HL-60 (cell line): Measurements from ENCODE around the gene NQO2.

Experiments
- CTCF ChIP-seq: IDR thresholded peaks from one replicate; pipeline ENCODE4 v1.5.1; 2011; ENCODE audit warnings: low read length, control low read depth, inconsistent platforms; ENCODE audit not compliant: insufficient read depth
- GABPA ChIP-seq: IDR thresholded peaks from 2 replicates; pipeline ENCODE4 v1.6.1; 2012; ENCODE audit warnings: low read depth
- POLR2AphosphoS5 ChIP-seq: IDR thresholded peaks from 2 replicates; pipeline ENCODE4 v1.6.1; 2012; ENCODE audit warnings: low read depth
- REST ChIP-seq: IDR thresholded peaks from 2 replicates; pipeline ENCODE4 v1.6.1; 2012; ENCODE audit warnings: low read depth; ENCODE audit not compliant: insufficient replicate concordance
- SPI1 ChIP-seq: IDR thresholded peaks from 2 replicates; pipeline ENCODE4 v1.6.1; 2012; ENCODE audit warnings: low read depth, mild to moderate bottlenecking, borderline replicate concordance

GRCh38 chr6:3057063-3057770 lies 57.5 kb downstream of the NQO2 start:
- TF ChIP-seq POLR2AphosphoS5 = no peak
- TF ChIP-seq CTCF = no peak
- TF ChIP-seq GABPA = no peak
- TF ChIP-seq REST = no peak
- TF ChIP-seq SPI1 = no peak
